MCF 10A (cell line): ENCODE data around the gene CLNK. TPM values are rescaled to one million over a fixed set of nuclear protein-coding genes. Genes with fewer than 3 reads are reported as not detected.

Experiments
- Bru-seq: library from RNA; stranded (reverse); fragments of 400-500 nt; gene quantifications from one replicate; lab custom pipeline; 2021; lab: Mats Ljungman, UMichigan
- BruChase-seq, 2 experiments: library from RNA; stranded (reverse); fragments of 400-500 nt; gene quantifications; one replicate each; lab custom pipeline; 2021; lab: Mats Ljungman, UMichigan
- BruUV-seq: library from RNA; stranded (reverse); fragments of 400-500 nt; replicated peaks from 2 replicates; lab custom pipeline; 2021; lab: Mats Ljungman, UMichigan
- CTCF ChIA-PET: fragments of 300-600 bp; sonication (Branson Sonifier 250); formaldehyde crosslinking; extraction: SDS; loops from one replicate; lab custom pipeline; 2021; ENCODE audit warnings: antibody characterized with exemption, inconsistent platforms; lab: Yijun Ruan, JAX
- POLR2A ChIA-PET: fragments of 300-600, 350-650 bp; sonication (Branson Sonifier 250); formaldehyde crosslinking; extraction: SDS; loops from one replicate; lab custom pipeline; 2020; ENCODE audit warnings: antibody characterized with exemption, inconsistent platforms; lab: Yijun Ruan, JAX
- DNase-seq: peaks from one replicate; pipeline ENCODE4 v3.0.0-alpha.2; 2018; ENCODE audit not compliant: unreplicated experiment
- H3K27ac Mint-ChIP-seq: one replicate; pipeline ENCODE4 v1.8.0; 2022; ENCODE audit warnings: mild to moderate bottlenecking, low read depth, mixed read lengths; ENCODE audit not compliant: unreplicated experiment
- H3K27me3 Mint-ChIP-seq: one replicate; pipeline ENCODE4 v1.8.0; 2022; ENCODE audit warnings: mixed read lengths; ENCODE audit not compliant: insufficient read depth, unreplicated experiment
- H3K36me3 Mint-ChIP-seq: one replicate; pipeline ENCODE4 v1.8.0; 2022; ENCODE audit warnings: mild to moderate bottlenecking, moderate library complexity, mixed read lengths; ENCODE audit not compliant: insufficient read depth, unreplicated experiment
- H3K4me1 Mint-ChIP-seq: one replicate; pipeline ENCODE4 v1.8.0; 2022; ENCODE audit warnings: mixed read lengths; ENCODE audit not compliant: insufficient read depth, unreplicated experiment
- H3K4me3 Mint-ChIP-seq: one replicate; pipeline ENCODE4 v1.8.0; 2022; ENCODE audit warnings: mild to moderate bottlenecking, moderate library complexity, mixed read lengths; ENCODE audit not compliant: unreplicated experiment
- H3K9me3 Mint-ChIP-seq: one replicate; pipeline ENCODE4 v1.8.0; 2022; ENCODE audit warnings: mixed read lengths; ENCODE audit not compliant: unreplicated experiment
- intact Hi-C: fragments of 100-400 bp; cut with micrococcal nuclease; formaldehyde crosslinking; loops from 2 replicates; pipeline ENCODE4 v1.14.1; 2022
- long read RNA-seq: library from polyadenylated mRNA; stranded (forward); transcript quantifications from one replicate; pipeline ENCODE4 v2.0.0, GENCODE V29; 2022
- total RNA-seq: library from RNA; stranded (reverse); gene quantifications from 2 replicates; pipeline ENCODE4 v1.2.3, GENCODE V29; 2022
- TF ChIP-seq, protein P1 (sequence below): fragments of 200-600 bp; IDR thresholded peaks from one replicate; pipeline ENCODE4 v1.8.0; 2022; ENCODE audit warnings: antibody characterized with exemption, mild to moderate bottlenecking; ENCODE audit not compliant: unreplicated experiment

Gene CLNK, protein sequence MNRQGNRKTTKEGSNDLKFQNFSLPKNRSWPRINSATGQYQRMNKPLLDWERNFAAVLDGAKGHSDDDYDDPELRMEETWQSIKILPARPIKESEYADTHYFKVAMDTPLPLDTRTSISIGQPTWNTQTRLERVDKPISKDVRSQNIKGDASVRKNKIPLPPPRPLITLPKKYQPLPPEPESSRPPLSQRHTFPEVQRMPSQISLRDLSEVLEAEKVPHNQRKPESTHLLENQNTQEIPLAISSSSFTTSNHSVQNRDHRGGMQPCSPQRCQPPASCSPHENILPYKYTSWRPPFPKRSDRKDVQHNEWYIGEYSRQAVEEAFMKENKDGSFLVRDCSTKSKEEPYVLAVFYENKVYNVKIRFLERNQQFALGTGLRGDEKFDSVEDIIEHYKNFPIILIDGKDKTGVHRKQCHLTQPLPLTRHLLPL
- not detected in 2 replicates for total RNA-seq
- not detected for Bru-seq, nascent RNA
- BruChase-seq, experiment 1, labeled RNA remaining after a 6-hour chase: not detected
- BruChase-seq, experiment 2, labeled RNA remaining after a 2-hour chase: percentile 0 among the genes with signal in this experiment
- long read RNA-seq: 0 reads

DNA sequence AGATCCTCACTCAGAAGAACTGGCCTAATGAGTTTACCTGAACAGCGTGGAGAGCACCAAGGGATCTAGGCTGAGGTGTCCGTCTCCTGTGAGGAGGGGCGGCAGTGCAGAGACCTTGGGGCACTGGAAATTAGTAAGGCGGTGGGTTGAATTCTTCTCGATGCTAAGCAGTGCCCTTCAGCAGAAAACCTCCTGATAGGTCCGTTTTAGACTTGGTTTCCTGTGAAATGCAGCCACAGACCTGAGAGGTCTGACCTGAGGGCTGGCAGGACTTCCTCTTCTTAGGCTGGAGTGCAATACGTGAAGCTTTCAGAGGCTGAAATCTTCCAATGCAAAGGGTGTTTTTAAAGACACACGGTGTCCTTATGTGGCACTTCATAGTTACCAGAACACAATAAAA is at the start of gene CLNK:
Gene CLNK (minus strand): TSS at position 138 of the 400 bp plus-strand sequence. CDS start 16,899 bp downstream, outside the sequence.
- Mint-ChIP-seq H3K9me3 (peaks cover 25% of the 10 kb centered on the region), H3K4me3 (no peak within 1 kb of the TSS), H3K27ac (no peak within 1 kb of the TSS), H3K36me3 (no peaks in the 10 kb centered on the region), H3K27me3 (no peaks in the 10 kb centered on the region), H3K4me1 (no peaks in the 10 kb centered on the region)
- BruUV-seq: no TSS peak
- ChIA-PET POLR2A (no interaction called here), CTCF (interaction anchor here (1.6 kb wide), 1 partner anchor 11 kb away, joined by 8 read pairs; no protein-coding TSS in a partner anchor)
- TF ChIP-seq, protein P1, sequence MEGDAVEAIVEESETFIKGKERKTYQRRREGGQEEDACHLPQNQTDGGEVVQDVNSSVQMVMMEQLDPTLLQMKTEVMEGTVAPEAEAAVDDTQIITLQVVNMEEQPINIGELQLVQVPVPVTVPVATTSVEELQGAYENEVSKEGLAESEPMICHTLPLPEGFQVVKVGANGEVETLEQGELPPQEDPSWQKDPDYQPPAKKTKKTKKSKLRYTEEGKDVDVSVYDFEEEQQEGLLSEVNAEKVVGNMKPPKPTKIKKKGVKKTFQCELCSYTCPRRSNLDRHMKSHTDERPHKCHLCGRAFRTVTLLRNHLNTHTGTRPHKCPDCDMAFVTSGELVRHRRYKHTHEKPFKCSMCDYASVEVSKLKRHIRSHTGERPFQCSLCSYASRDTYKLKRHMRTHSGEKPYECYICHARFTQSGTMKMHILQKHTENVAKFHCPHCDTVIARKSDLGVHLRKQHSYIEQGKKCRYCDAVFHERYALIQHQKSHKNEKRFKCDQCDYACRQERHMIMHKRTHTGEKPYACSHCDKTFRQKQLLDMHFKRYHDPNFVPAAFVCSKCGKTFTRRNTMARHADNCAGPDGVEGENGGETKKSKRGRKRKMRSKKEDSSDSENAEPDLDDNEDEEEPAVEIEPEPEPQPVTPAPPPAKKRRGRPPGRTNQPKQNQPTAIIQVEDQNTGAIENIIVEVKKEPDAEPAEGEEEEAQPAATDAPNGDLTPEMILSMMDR: no peak
- intact Hi-C loops: no loop called here
- no peak for DNase-seq

DNA sequence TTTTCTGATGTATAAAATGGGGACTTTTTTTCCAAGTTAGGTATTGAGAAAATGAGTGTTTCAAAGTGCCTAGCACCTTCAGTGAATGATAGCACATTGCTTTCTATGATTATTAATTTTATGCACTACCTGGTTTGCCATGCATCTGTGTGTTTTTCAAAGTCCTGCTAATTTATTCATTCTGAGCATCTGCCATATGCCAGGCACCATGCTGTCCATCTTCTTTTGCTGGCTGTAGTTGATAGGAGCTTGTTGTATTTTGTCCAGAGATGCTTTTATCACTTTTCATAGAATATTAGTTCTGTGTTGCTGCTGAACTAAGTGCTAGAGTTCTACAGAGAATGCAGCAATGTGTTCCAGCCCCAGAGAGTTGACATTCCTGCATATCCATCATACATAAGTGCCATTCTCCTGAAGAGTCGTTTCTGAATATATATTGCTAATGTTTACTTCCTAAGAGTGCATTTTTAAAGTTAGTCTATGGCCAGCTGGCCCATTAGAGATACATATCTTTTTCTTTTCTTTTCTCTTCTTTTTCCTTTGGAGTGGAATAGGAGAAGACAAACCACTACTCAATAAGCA is 49.0 kb upstream of the CLNK start:
- intact Hi-C loops: no loop called here
- H3K36me3 Mint-ChIP-seq: no peaks in the 10 kb centered on the region
- H3K4me3 Mint-ChIP-seq: no peak overlapping the region
- no peak overlapping the region for H3K27ac Mint-ChIP-seq
- H3K27me3 Mint-ChIP-seq: no peaks in the 10 kb centered on the region
- peaks cover 40% of the 10 kb centered on the region for H3K9me3 Mint-ChIP-seq
- TF ChIP-seq, protein P1: no peak
- POLR2A ChIA-PET: no interaction called here
- BruUV-seq: no TSS peak
- CTCF ChIA-PET: no interaction called here
- no peak for DNase-seq
- no peaks in the 10 kb centered on the region for H3K4me1 Mint-ChIP-seq

DNA sequence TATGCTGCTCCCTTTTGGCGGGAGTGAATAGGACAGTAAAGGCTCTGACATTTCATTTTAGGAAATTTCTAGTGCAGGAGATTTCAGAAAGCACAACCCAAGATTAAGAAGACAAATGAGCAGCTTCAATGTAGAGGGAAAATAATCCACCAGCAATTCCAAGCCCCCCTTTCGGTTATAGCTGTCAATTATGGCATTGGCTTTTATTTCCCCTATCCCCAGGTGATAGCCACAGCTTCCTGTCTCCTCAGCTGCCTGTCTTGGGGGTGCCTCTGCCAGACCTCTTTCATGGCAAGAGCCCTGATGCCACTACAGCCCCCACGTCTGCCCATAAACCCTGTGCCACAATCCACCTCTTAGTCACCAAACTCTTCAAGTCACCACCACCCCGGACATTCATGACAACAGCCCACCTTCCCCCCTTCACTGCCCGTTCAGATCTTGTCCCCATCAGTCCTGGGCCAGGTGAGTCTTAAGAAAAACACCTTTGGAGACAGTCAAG is 48.4 kb upstream of the CLNK start:
- Mint-ChIP-seq H3K27ac (no peak overlapping the region), H3K4me1 (no peaks in the 10 kb centered on the region), H3K4me3 (no peak overlapping the region), H3K36me3 (no peaks in the 10 kb centered on the region), H3K27me3 (no peaks in the 10 kb centered on the region), H3K9me3 (peaks cover 35% of the 10 kb centered on the region)
- intact Hi-C loops: no loop called here
- DNase-seq: no peak
- no TSS peak for BruUV-seq
- POLR2A ChIA-PET: no interaction called here
- TF ChIP-seq, protein P1: no peak
- CTCF ChIA-PET: no interaction called here
